ENCODE data around the gene DIPK2A. TPM values are rescaled to one million over a fixed set of nuclear protein-coding genes. Genes with fewer than 3 reads are reported as not detected.

The DIPK2A gene
- total RNA-seq, 4 donors from 2014 or later: 38.8 to 68.6 (median 48.3) TPM

GRCh38 chr3:143934791-143935190 is 36.8 kb upstream of the DIPK2A start:
- intact Hi-C loops (cut with DNase I): no loop called here
- TF ChIP-seq POLR2A (IDR thresholded peaks at IDR 0.05; ENCODE audit: low read depth) (no peak), CTCF (IDR thresholded peaks at IDR 0.05) (no peak), POLR2AphosphoS5 (IDR thresholded peaks at IDR 0.05) (no peak), EP300 (IDR thresholded peaks at IDR 0.05) (no peak)
- DNase-seq (ENCODE audit: extremely low spot score): no peak
- Histone ChIP-seq H3K4me3 (no peak overlapping the region), H3K36me3 (no peaks in the 10 kb centered on the region), H3K27ac (replicated peaks in 1 of 4) (no peak overlapping the region), H3K9me3 (no peaks in the 10 kb centered on the region), H3K27me3 (no peaks in the 10 kb centered on the region), H3K4me1 (no peaks in the 10 kb centered on the region)
- WGBS: 59% methylated on average over 3 of the region's 3 CpGs

- no peak overlapping the region for H3K4me3 ChIP-seq
- 86% methylated on average over 1 of the region's 1 CpG for WGBS
Measured at GRCh38 chr3:143935678-143936077, 35.9 kb upstream of the DIPK2A start.

GRCh38 chr3:143950810-143951209 is 20.8 kb upstream of the DIPK2A start:
- no peaks in the 10 kb centered on the region for H3K36me3 ChIP-seq
- intact Hi-C loops (cut with DNase I): loop anchor here (2.0 to 5.0 kb wide), 2 partner anchors 59 to 176 kb away; no protein-coding TSS in a partner anchor
- no peaks in the 10 kb centered on the region for H3K27me3 ChIP-seq
- H3K4me3 ChIP-seq: no peak overlapping the region
- no peak for TF ChIP-seq POLR2A (IDR thresholded peaks at IDR 0.05; ENCODE audit: low read depth)
- TF ChIP-seq POLR2AphosphoS5 (IDR thresholded peaks at IDR 0.05): no peak
- TF ChIP-seq CTCF (IDR thresholded peaks at IDR 0.05): no peak
- no peak for TF ChIP-seq EP300 (IDR thresholded peaks at IDR 0.05)
- H3K4me1 ChIP-seq: no peaks in the 10 kb centered on the region
- no peak overlapping the region for H3K27ac ChIP-seq (replicated peaks in 1 of 4)
- no peaks in the 10 kb centered on the region for H3K9me3 ChIP-seq
- WGBS: 69% methylated on average over 2 of the region's 2 CpGs
- no peak for DNase-seq (ENCODE audit: extremely low spot score)

More at GRCh38 chr3:143935678-143936077, 35.9 kb upstream of the DIPK2A start:
- H3K9me3 ChIP-seq: no peaks in the 10 kb centered on the region
- no peak for DNase-seq (ENCODE audit: extremely low spot score)
- no peaks in the 10 kb centered on the region for H3K27me3 ChIP-seq
- intact Hi-C loops (cut with DNase I): no loop called here
- H3K36me3 ChIP-seq: no peaks in the 10 kb centered on the region
- H3K4me1 ChIP-seq: no peaks in the 10 kb centered on the region
- TF ChIP-seq CTCF (IDR thresholded peaks at IDR 0.05) (no peak), EP300 (IDR thresholded peaks at IDR 0.05) (no peak), POLR2A (IDR thresholded peaks at IDR 0.05; ENCODE audit: low read depth) (no peak), POLR2AphosphoS5 (IDR thresholded peaks at IDR 0.05) (no peak)
- H3K27ac ChIP-seq (replicated peaks in 1 of 4): no peak overlapping the region

- H3K9me3 ChIP-seq: no peaks in the 10 kb centered on the region
- H3K4me1 ChIP-seq: no peaks in the 10 kb centered on the region
- 85% methylated on average over 1 of the region's 1 CpG for WGBS
- peak; percentile 53 to 71 (median 67) for TF ChIP-seq CTCF (IDR thresholded peaks at IDR 0.05)
- TF ChIP-seq EP300 (IDR thresholded peaks at IDR 0.05): no peak
- TF ChIP-seq POLR2AphosphoS5 (IDR thresholded peaks at IDR 0.05): no peak
- TF ChIP-seq POLR2A (IDR thresholded peaks at IDR 0.05; ENCODE audit: low read depth): no peak
- H3K36me3 ChIP-seq: no peaks in the 10 kb centered on the region
- intact Hi-C loops (cut with DNase I): loop anchor here (2.0 to 5.0 kb wide), 2 partner anchors 59 to 177 kb away; no protein-coding TSS in a partner anchor
- no peak overlapping the region for H3K27ac ChIP-seq (replicated peaks in 1 of 4)
- H3K27me3 ChIP-seq: no peaks in the 10 kb centered on the region
- DNase-seq (ENCODE audit: extremely low spot score): no peak
- H3K4me3 ChIP-seq: no peak overlapping the region
Measured at GRCh38 chr3:143951351-143951971, 20.2 kb upstream of the DIPK2A start.

All from esophagus muscularis mucosa (tissue), 4 donors.